Caco-2 (cell line): Measurements from ENCODE around the gene PAK5. TPM values are rescaled to one million over a fixed set of nuclear protein-coding genes. Genes with fewer than 3 reads are reported as not detected.

ENCODE experiments used
- BruUV-seq: library from RNA; stranded (reverse); fragments of 400-500 nt; replicated peaks from 2 replicates; lab custom pipeline; 2021; lab: Mats Ljungman, UMichigan
- CTCF ChIA-PET: fragments of 300-600 bp; sonication (Branson Sonifier 250); formaldehyde crosslinking; loops from one replicate; lab custom pipeline; 2022; ENCODE audit warnings: antibody characterized with exemption; lab: Charles Lee
- POLR2A ChIA-PET: fragments of 300-600 bp; sonication (Branson Sonifier 250); formaldehyde crosslinking; loops from one replicate; lab custom pipeline; 2022; ENCODE audit warnings: antibody characterized with exemption; lab: Charles Lee
- DNase-seq, 2 experiments: peaks; one replicate each; pipeline versions ENCODE4 v3.0.0 to v3.0.0-alpha.2; 2020 to 2022
- H3K27me3 ChIP-seq: replicated peaks from 2 replicates; pipeline ENCODE4 v1.6.0; 2011; ENCODE audit warnings: low read length; ENCODE audit not compliant: control insufficient read depth, insufficient read depth
- H3K36me3 ChIP-seq: 2 replicates; pipeline ENCODE4 v1.5.1; 2011; ENCODE audit warnings: low read length; ENCODE audit not compliant: control insufficient read depth, insufficient read depth
- H3K4me1 ChIP-seq: fragments of 250-450 bp; sonication (Bioruptor Pico); 2 replicates; pipeline ENCODE4 v1.5.1; 2020; ENCODE audit warnings: mild to moderate bottlenecking
- H3K4me3 ChIP-seq: 2 replicates; pipeline ENCODE4 v1.5.1; 2011; ENCODE audit warnings: low read depth, mild to moderate bottlenecking, control low read depth, low read length
- H3K9me3 ChIP-seq: fragments of 250-450 bp; sonication (Bioruptor Pico); 2 replicates; pipeline ENCODE4 v1.5.1; 2020; ENCODE audit warnings: mild to moderate bottlenecking, moderate library complexity
- H3K27ac Mint-ChIP-seq: one replicate; pipeline ENCODE4 v1.8.0; 2022; ENCODE audit warnings: mixed read lengths; ENCODE audit not compliant: unreplicated experiment
- H3K27me3 Mint-ChIP-seq: one replicate; pipeline ENCODE4 v1.8.0; 2022; ENCODE audit warnings: mixed read lengths; ENCODE audit not compliant: insufficient read depth, unreplicated experiment
- H3K36me3 Mint-ChIP-seq: one replicate; pipeline ENCODE4 v1.8.0; 2022; ENCODE audit warnings: mild to moderate bottlenecking, mixed read lengths; ENCODE audit not compliant: insufficient read depth, unreplicated experiment
- H3K4me1 Mint-ChIP-seq: one replicate; pipeline ENCODE4 v1.8.0; 2022; ENCODE audit warnings: low read depth, mixed read lengths; ENCODE audit not compliant: unreplicated experiment
- H3K4me3 Mint-ChIP-seq: one replicate; pipeline ENCODE4 v1.8.0; 2022; ENCODE audit warnings: mild to moderate bottlenecking, moderate library complexity, mixed read lengths; ENCODE audit not compliant: unreplicated experiment
- H3K9me3 Mint-ChIP-seq: one replicate; pipeline ENCODE4 v1.8.0; 2022; ENCODE audit warnings: mixed read lengths; ENCODE audit not compliant: unreplicated experiment
- intact Hi-C: fragments of 100-400 bp; cut with micrococcal nuclease; formaldehyde crosslinking; loops from one replicate; pipeline ENCODE4 v1.10.0; 2022; ENCODE audit not compliant: unreplicated experiment
- total RNA-seq: library from RNA; stranded (reverse); gene quantifications from 2 replicates; pipeline ENCODE4 v1.2.3, GENCODE V29; 2022
- TF ChIP-seq, protein P1 (sequence below), 2 experiments: fragments of 200-600 bp in 1 of 2; IDR thresholded peaks; 1 replicate in 1 of 2; 2 replicates in 1 of 2; pipeline versions ENCODE4 v1.5.1 to v1.8.0; 2011 to 2022; ENCODE audit warnings: antibody characterized with exemption in 1 of 2, control low read depth in 1 of 2, inconsistent platforms in 1 of 2, low read depth in 1 of 2, low read length in 1 of 2, mild to moderate bottlenecking in 1 of 2, moderate library complexity in 1 of 2; ENCODE audit not compliant: insufficient read depth in 1 of 2, severe bottlenecking in 1 of 2, unreplicated experiment in 1 of 2

The PAK5 gene
- total RNA-seq, 1 experiment from 2014 or later: not detected

DNA sequence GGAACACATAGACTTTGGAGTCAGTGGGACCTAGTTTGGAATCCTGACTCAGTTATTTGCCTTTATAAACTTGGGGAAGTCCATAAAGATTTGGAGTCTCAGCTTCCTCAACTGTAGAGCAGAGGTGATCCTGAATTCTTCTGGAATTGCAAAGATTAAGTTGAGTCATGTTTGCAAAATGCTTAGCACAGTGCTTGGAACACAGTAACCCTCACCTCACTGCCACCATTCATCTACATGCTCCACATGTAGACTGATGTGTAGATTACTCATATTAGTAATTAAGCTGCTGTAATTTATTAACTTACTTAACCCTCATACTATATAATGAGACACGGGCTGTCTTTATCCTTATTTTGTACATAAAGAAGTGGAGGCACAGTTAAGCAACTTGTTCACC lies 263.0 kb downstream of the PAK5 start:
- Histone ChIP-seq H3K9me3 (no peaks in the 10 kb centered on the region), H3K27me3 (no peaks in the 10 kb centered on the region; the same call in none of the 2 replicates), H3K4me1 (no peaks in the 10 kb centered on the region), H3K4me3 (no peak overlapping the region), H3K36me3 (no peaks in the 10 kb centered on the region)
- no peak overlapping the region for H3K27ac Mint-ChIP-seq
- DNase-seq: no peak
- no peaks in the 10 kb centered on the region for H3K36me3 Mint-ChIP-seq
- TF ChIP-seq, protein P1, sequence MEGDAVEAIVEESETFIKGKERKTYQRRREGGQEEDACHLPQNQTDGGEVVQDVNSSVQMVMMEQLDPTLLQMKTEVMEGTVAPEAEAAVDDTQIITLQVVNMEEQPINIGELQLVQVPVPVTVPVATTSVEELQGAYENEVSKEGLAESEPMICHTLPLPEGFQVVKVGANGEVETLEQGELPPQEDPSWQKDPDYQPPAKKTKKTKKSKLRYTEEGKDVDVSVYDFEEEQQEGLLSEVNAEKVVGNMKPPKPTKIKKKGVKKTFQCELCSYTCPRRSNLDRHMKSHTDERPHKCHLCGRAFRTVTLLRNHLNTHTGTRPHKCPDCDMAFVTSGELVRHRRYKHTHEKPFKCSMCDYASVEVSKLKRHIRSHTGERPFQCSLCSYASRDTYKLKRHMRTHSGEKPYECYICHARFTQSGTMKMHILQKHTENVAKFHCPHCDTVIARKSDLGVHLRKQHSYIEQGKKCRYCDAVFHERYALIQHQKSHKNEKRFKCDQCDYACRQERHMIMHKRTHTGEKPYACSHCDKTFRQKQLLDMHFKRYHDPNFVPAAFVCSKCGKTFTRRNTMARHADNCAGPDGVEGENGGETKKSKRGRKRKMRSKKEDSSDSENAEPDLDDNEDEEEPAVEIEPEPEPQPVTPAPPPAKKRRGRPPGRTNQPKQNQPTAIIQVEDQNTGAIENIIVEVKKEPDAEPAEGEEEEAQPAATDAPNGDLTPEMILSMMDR (IDR thresholded peaks at IDR 0.05; ENCODE audit: insufficient read depth in 1 of 2, low read depth in 1 of 2, low read length in 1 of 2, severe bottlenecking in 1 of 2, unreplicated experiment in 1 of 2): no peak
- no TSS peak for BruUV-seq
- ChIA-PET CTCF (no interaction called here), POLR2A (no interaction called here)
- no peaks in the 10 kb centered on the region for H3K4me1 Mint-ChIP-seq
- H3K27me3 Mint-ChIP-seq: peaks cover 6% of the 10 kb centered on the region
- H3K4me3 Mint-ChIP-seq: no peak overlapping the region
- intact Hi-C loops: no loop called here
- H3K9me3 Mint-ChIP-seq: no peaks in the 10 kb centered on the region

DNA sequence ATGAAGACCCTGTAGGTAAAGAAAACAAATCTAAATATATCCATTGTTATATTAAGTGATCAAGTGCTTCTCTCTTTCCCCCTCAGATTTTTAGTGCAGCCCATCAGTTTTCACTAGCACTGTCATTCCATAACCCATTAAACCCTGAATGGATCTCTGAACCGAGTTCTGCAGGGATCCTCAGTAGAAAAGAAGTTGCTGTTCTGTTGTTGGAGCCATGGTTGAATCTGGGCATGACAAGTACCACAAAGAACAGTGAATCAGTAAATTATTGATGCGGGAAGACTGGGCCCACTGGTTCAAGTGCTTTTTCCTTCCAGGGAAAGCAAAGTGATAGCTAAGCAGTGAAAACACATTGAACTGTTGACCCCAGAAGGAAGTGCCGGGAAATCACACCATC lies 264.1 kb downstream of the PAK5 start:
- Histone ChIP-seq H3K4me1 (no peaks in the 10 kb centered on the region), H3K36me3 (no peaks in the 10 kb centered on the region), H3K27me3 (no peaks in the 10 kb centered on the region; the same call in none of the 2 replicates), H3K9me3 (no peaks in the 10 kb centered on the region), H3K4me3 (no peak overlapping the region)
- Mint-ChIP-seq H3K9me3 (no peaks in the 10 kb centered on the region), H3K36me3 (no peaks in the 10 kb centered on the region), H3K4me1 (no peaks in the 10 kb centered on the region), H3K4me3 (no peak overlapping the region), H3K27ac (no peak overlapping the region), H3K27me3 (peaks cover 3% of the 10 kb centered on the region)
- POLR2A ChIA-PET: no interaction called here
- intact Hi-C loops: no loop called here
- DNase-seq: no peak
- TF ChIP-seq, protein P1 (IDR thresholded peaks at IDR 0.05; ENCODE audit: insufficient read depth in 1 of 2, low read depth in 1 of 2, low read length in 1 of 2, severe bottlenecking in 1 of 2, unreplicated experiment in 1 of 2): no peak
- no TSS peak for BruUV-seq
- CTCF ChIA-PET: no interaction called here

DNA sequence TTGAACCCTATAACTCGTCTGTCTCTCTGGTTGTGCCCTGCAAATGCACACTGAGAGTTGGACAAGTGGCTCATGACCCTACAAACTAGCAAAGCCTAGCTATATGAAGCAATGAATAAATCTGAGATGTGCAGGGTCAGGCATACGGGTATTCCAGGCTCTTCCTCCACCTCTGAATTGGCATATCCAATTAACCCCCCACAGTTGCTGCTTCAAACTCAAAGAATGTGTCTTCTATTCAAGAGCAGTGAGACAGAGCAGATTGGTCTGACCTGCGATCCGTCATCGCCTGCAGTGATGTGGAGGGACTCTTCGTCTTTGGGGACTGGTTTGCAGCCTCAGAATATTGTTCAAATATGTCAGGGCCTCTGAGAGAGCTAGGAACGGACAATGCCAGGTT lies 264.7 kb downstream of the PAK5 start:
- Mint-ChIP-seq H3K4me3 (no peak overlapping the region), H3K27ac (no peak overlapping the region), H3K36me3 (no peaks in the 10 kb centered on the region), H3K4me1 (no peaks in the 10 kb centered on the region), H3K9me3 (no peaks in the 10 kb centered on the region), H3K27me3 (peaks cover 5% of the 10 kb centered on the region)
- no peak overlapping the region for H3K4me3 ChIP-seq
- TF ChIP-seq, protein P1 (IDR thresholded peaks at IDR 0.05; ENCODE audit: insufficient read depth in 1 of 2, low read depth in 1 of 2, low read length in 1 of 2, severe bottlenecking in 1 of 2, unreplicated experiment in 1 of 2): no peak
- POLR2A ChIA-PET: no interaction called here
- H3K27me3 ChIP-seq: no peaks in the 10 kb centered on the region; the same call in none of the 2 replicates
- no peak for DNase-seq
- CTCF ChIA-PET: interaction anchor here (1.5 kb wide), 1 partner anchor 36 kb away, joined by 4 read pairs; no protein-coding TSS in a partner anchor
- intact Hi-C loops: no loop called here
- no peaks in the 10 kb centered on the region for H3K36me3 ChIP-seq
- H3K4me1 ChIP-seq: no peaks in the 10 kb centered on the region
- no TSS peak for BruUV-seq
- no peaks in the 10 kb centered on the region for H3K9me3 ChIP-seq
